Testis (tissue), 3 donors: ENCODE data around the gene CACNB4. TPM values are rescaled to one million over a fixed set of nuclear protein-coding genes. Genes with fewer than 3 reads are reported as not detected.
"Not testable (repeated sequence)": the region's sequence is repeated elsewhere in the genome, so short reads cannot be mapped to it uniquely, and the experiment has no call there.

ENCODE experiments used
- DNase-seq: peaks from one replicate; pipeline ENCODE4 v3.0.0-alpha.2; 2019
- H3K27ac ChIP-seq, 2 donors: fragments of 200-600 bp; sonication (generic); one replicate each; pipeline ENCODE4 v1.5.1; 2019
- H3K27me3 ChIP-seq: fragments of 200-600 bp; sonication (generic); one replicate; pipeline ENCODE4 v1.5.1; 2019
- H3K36me3 ChIP-seq: fragments of 200-600 bp; sonication (generic); one replicate; pipeline ENCODE4 v1.5.1; 2017; ENCODE audit warnings: low read depth; ENCODE audit errors: missing control alignments
- H3K4me1 ChIP-seq: fragments of 200-600 bp; sonication (generic); one replicate; pipeline ENCODE4 v1.5.1; 2019
- H3K4me3 ChIP-seq, 2 donors: fragments of 200-600 bp; sonication (generic); one replicate each; pipeline ENCODE4 v1.5.1; 2017 to 2019
- H3K9me3 ChIP-seq: fragments of 200-600 bp; sonication (generic); one replicate; pipeline ENCODE4 v1.5.1; 2017
- CTCF ChIP-seq, 3 experiments: fragments of 450-650 bp in 2 of 3; fragments of 200-600 bp in 1 of 3; sonication (generic) in 1 of 3; IDR thresholded peaks; one replicate each; pipeline ENCODE4 v1.5.1; 2016 to 2019; ENCODE audit warnings: antibody characterized with exemption in 3 of 3, mild to moderate bottlenecking in 2 of 3, moderate library complexity in 1 of 3
- POLR2A ChIP-seq: fragments of 450-650 bp; IDR thresholded peaks from one replicate; pipeline ENCODE4 v1.6.1; 2017; ENCODE audit warnings: antibody characterized with exemption, mild to moderate bottlenecking, moderate library complexity
- WGBS, 2 donors: methylation state at CpG; one replicate each; pipeline ENCODE4 v1.1.5; 2018; 5-methylcytosine and 5-hydroxymethylcytosine counted together
- intact Hi-C: fragments of 100-400 bp; cut with DNase I; formaldehyde crosslinking; loops from one replicate; pipeline ENCODE4 v1.15.1; 2023; ENCODE audit warnings: low total_unique reads
- polyA plus RNA-seq: library from polyadenylated mRNA; stranded (reverse); fragments of 350-450 nt; fragmentation: Illumina TruSeq; extraction: RNeasy Lipid Tissue Mini Kit (QIAGEN cat#74804); gene quantifications from one replicate; pipeline ENCODE4 v1.2.3, GENCODE V29; 2014; ENCODE audit warnings: low read depth, low replicate concordance; ENCODE audit not compliant: insufficient read depth
- total RNA-seq, 2 donors: library from RNA; depleted of rRNA; stranded (reverse); fragments of >200 nt; gene quantifications; one replicate each; pipeline ENCODE4 v1.2.3, GENCODE V29; 2016

Gene CACNB4
- total and polyA plus RNA-seq, 3 donors from 2014 or later: 7.8 to 83.8 (median 82.2) TPM

GRCh38 chr2:152005607-152006006 is 93.2 kb downstream of the CACNB4 start:
- 74 to 76% methylated on average over 4 of the region's 4 CpGs for WGBS, 2 donors
- Histone ChIP-seq H3K9me3 (no peaks in the 10 kb centered on the region), H3K4me1 (no peaks in the 10 kb centered on the region), H3K27ac (no peak overlapping the region), H3K4me3 (no peak overlapping the region), H3K27me3 (no peaks in the 10 kb centered on the region), H3K36me3 (no peaks in the 10 kb centered on the region)
- TF ChIP-seq POLR2A (no peak), CTCF (IDR thresholded peaks at IDR 0.05) (no peak)
- intact Hi-C loops: no loop called here
- DNase-seq: no peak

- H3K4me3 ChIP-seq, H3K4me1 ChIP-seq, H3K27me3 ChIP-seq, intact Hi-C loops, H3K27ac ChIP-seq, DNase-seq, H3K9me3 ChIP-seq, H3K36me3 ChIP-seq: not testable (repeated sequence)
- WGBS, 2 donors: 73% methylated on average over 5 of the region's 5 CpGs
Measured at GRCh38 chr2:152003283-152003682, 95.6 kb downstream of the CACNB4 start.

GRCh38 chr2:151999053-151999452 is 99.8 kb downstream of the CACNB4 start:
- peak; percentile 66 for DNase-seq
- H3K36me3 ChIP-seq: no peaks in the 10 kb centered on the region
- WGBS, 2 donors: 70 to 72% methylated on average over 6 of the region's 6 CpGs
- no peaks in the 10 kb centered on the region for H3K27me3 ChIP-seq
- TF ChIP-seq CTCF (IDR thresholded peaks at IDR 0.05) (peak in 2 of 3 experiments; percentile 64 to 68), POLR2A (no peak)
- intact Hi-C loops: no loop called here
- H3K27ac ChIP-seq: no peak overlapping the region
- no peak overlapping the region for H3K4me3 ChIP-seq
- no peaks in the 10 kb centered on the region for H3K4me1 ChIP-seq
- H3K9me3 ChIP-seq: no peaks in the 10 kb centered on the region

GRCh38 chr2:151996243-151997003 is 102.4 kb downstream of the CACNB4 start:
- Histone ChIP-seq H3K36me3 (no peaks in the 10 kb centered on the region), H3K27me3 (no peaks in the 10 kb centered on the region), H3K4me1 (no peaks in the 10 kb centered on the region), H3K4me3 (no peak overlapping the region), H3K27ac (no peak overlapping the region), H3K9me3 (no peaks in the 10 kb centered on the region)
- WGBS, 2 donors: 90 to 96% methylated on average over 2 of the region's 2 CpGs
- intact Hi-C loops: no loop called here
- no peak for DNase-seq
- no peak for TF ChIP-seq POLR2A
- no peak for TF ChIP-seq CTCF (IDR thresholded peaks at IDR 0.05)

- TF ChIP-seq CTCF (IDR thresholded peaks at IDR 0.05): no peak
- H3K9me3 ChIP-seq: no peaks in the 10 kb centered on the region
- H3K27me3 ChIP-seq: no peaks in the 10 kb centered on the region
- intact Hi-C loops: no loop called here
- DNase-seq: no peak
- no peak overlapping the region for H3K27ac ChIP-seq
- H3K4me1 ChIP-seq: no peaks in the 10 kb centered on the region
- H3K4me3 ChIP-seq: no peak overlapping the region
- no peaks in the 10 kb centered on the region for H3K36me3 ChIP-seq
- WGBS, 2 donors: 94 to 96% methylated on average over 2 of the region's 2 CpGs
Measured at GRCh38 chr2:151995161-151995557, 103.7 kb downstream of the CACNB4 start.

- H3K4me3 ChIP-seq, DNase-seq, intact Hi-C loops, H3K9me3 ChIP-seq, H3K4me1 ChIP-seq, H3K27me3 ChIP-seq, H3K27ac ChIP-seq, H3K36me3 ChIP-seq: not testable (repeated sequence)
- 92 to 93% methylated on average over 8 of the region's 8 CpGs for WGBS, 2 donors
Measured at GRCh38 chr2:151994178-151994577, 104.7 kb downstream of the CACNB4 start.
